ENCODE measurements around the gene NHS. TPM values are rescaled to one million over a fixed set of nuclear protein-coding genes. Genes with fewer than 3 reads are reported as not detected.

NHS gene
- total and polyA plus RNA-seq, 7 donors = 0.04 to 1.3 (median 0.22) TPM

GRCh38 chrX:17629519-17629918 is 254.5 kb downstream of the NHS start:
- no peaks in the 10 kb centered on the region for H3K4me1 ChIP-seq
- WGBS, 3 donors = 69 to 92% (median 80%) methylated on average over 1 of the region's 1 CpG
- no peak for DNase-seq
- no peak for ATAC-seq
- intact Hi-C loops (cut with DNase I) = no loop called here
- no peak overlapping the region for H3K27ac ChIP-seq
- H3K36me3 ChIP-seq (ENCODE audit: insufficient read depth in 1 of 2, low read depth in 1 of 2) = no peaks in the 10 kb centered on the region
- H3K9me3 ChIP-seq = no peaks in the 10 kb centered on the region
- H3K4me3 ChIP-seq = no peak overlapping the region
- peaks cover 0 to 3% (median 0%) of the 10 kb centered on the region in 3 donors for H3K27me3 ChIP-seq (ENCODE audit: insufficient read depth in 3 of 3, low read length in 2 of 3)
- TF ChIP-seq CTCF (IDR thresholded peaks at IDR 0.05) = no peak

- no peak for ATAC-seq
- Histone ChIP-seq H3K36me3 (ENCODE audit: insufficient read depth in 1 of 2, low read depth in 1 of 2) (no peaks in the 10 kb centered on the region), H3K27ac (no peak overlapping the region), H3K9me3 (no peaks in the 10 kb centered on the region), H3K4me3 (no peak overlapping the region), H3K4me1 (no peaks in the 10 kb centered on the region), H3K27me3 (ENCODE audit: insufficient read depth in 3 of 3, low read length in 2 of 3) (no peaks in the 10 kb centered on the region)
- 96 to 100% (median 97%) methylated on average over 3 of the region's 3 CpGs for WGBS, 3 donors
- intact Hi-C loops (cut with DNase I) = no loop called here
- DNase-seq = no peak
- no peak for TF ChIP-seq CTCF (IDR thresholded peaks at IDR 0.05)
These were observed 256.6 kb downstream of the NHS start for GRCh38 chrX:17631647-17632046.

GRCh38 chrX:17632942-17633341 is 257.9 kb downstream of the NHS start:
- H3K9me3 ChIP-seq = no peaks in the 10 kb centered on the region
- H3K4me3 ChIP-seq = no peak overlapping the region
- intact Hi-C loops (cut with DNase I) = no loop called here
- no peaks in the 10 kb centered on the region for H3K27me3 ChIP-seq (ENCODE audit: insufficient read depth in 3 of 3, low read length in 2 of 3)
- H3K36me3 ChIP-seq (ENCODE audit: insufficient read depth in 1 of 2, low read depth in 1 of 2) = no peaks in the 10 kb centered on the region
- no peak overlapping the region for H3K27ac ChIP-seq
- WGBS, 3 donors = 74 to 81% (median 78%) methylated on average over 3 of the region's 3 CpGs
- no peaks in the 10 kb centered on the region for H3K4me1 ChIP-seq
- TF ChIP-seq CTCF (IDR thresholded peaks at IDR 0.05) = no peak
- ATAC-seq (no peak), DNase-seq (no peak)

- DNase-seq = no peak
- no peak for ATAC-seq
- TF ChIP-seq CTCF (IDR thresholded peaks at IDR 0.05) = no peak
- intact Hi-C loops (cut with DNase I) = no loop called here
- Histone ChIP-seq H3K4me3 (no peak overlapping the region), H3K36me3 (ENCODE audit: insufficient read depth in 1 of 2, low read depth in 1 of 2) (no peaks in the 10 kb centered on the region), H3K27ac (no peak overlapping the region), H3K4me1 (no peaks in the 10 kb centered on the region), H3K27me3 (ENCODE audit: insufficient read depth in 3 of 3, low read length in 2 of 3) (no peaks in the 10 kb centered on the region), H3K9me3 (no peaks in the 10 kb centered on the region)
- 71 to 93% (median 73%) methylated on average over 2 of the region's 2 CpGs for whole genome bisulfite sequencing, 3 donors
These were observed 258.5 kb downstream of the NHS start for GRCh38 chrX:17633546-17633945.

- Histone ChIP-seq H3K4me3 (no peak overlapping the region), H3K9me3 (no peaks in the 10 kb centered on the region), H3K27ac (no peak overlapping the region), H3K27me3 (ENCODE audit: insufficient read depth in 3 of 3, low read length in 2 of 3) (no peaks in the 10 kb centered on the region), H3K36me3 (ENCODE audit: insufficient read depth in 1 of 2, low read depth in 1 of 2) (no peaks in the 10 kb centered on the region), H3K4me1 (no peaks in the 10 kb centered on the region)
- no peak for TF ChIP-seq CTCF (IDR thresholded peaks at IDR 0.05)
- intact Hi-C loops (cut with DNase I) = no loop called here
- 77 to 88% (median 85%) methylated on average over 8 to 9 of the region's 9 CpGs for WGBS, 3 donors
- ATAC-seq = no peak
- DNase-seq = no peak
These were observed 259.7 kb downstream of the NHS start for GRCh38 chrX:17634542-17635207.

Measured in psoas muscle (tissue), 8 donors.